AG08396 (cell line): ENCODE measurements around the gene AKR7A2.

Experiments
- DNase-seq: peaks from one replicate; pipeline ENCODE4 v3.0.0; 2012; ENCODE audit warnings: low spot score, mixed read lengths

The AKR7A2 gene

DNA sequence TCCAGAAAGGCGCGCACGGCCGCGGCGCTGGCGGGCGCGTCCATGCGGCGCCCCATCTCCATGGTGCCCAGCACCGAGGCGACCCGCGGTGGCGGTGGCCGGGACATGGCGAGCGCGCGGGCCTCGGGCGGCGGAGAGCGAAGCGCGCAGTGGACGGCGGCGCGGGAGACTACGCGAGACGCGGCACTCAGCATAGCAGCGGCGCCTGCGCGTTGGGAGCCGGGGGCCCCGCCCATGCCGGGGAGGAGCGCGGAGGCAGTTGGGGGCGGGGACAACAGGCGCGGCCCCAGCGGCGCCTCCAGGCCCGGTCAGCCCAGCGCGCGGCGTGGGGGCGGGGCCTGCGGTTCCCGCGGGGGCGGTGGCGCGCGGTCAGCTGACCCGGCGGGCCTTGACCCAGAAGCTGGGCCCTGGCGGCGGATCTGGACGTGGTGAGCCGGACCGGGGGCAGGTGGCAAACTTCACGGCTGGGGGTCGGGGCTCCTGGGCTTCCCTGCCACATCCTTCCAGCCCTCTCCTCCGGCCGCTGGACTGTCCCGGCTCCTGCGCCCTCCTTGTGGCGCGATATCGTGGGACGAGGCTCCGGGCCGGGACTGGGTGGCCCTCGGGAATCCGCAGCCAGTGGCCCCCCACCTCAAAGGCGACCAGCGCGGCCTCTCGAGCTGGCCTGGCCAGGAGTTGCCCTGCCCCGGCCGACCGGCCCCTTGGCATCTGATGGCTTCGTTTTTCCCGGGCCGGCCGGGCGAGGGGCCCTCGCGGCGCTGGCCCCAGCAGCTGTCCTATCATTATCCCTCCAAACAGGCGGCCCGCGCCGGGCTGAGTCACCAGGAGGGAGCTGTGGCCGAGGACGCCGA lies at the start of gene AKR7A2, which contains the start of gene SLC66A1:
Gene AKR7A2 (minus strand): TSS at position 214 of the 851 bp plus-strand sequence. CDS start 20 bp downstream, at position 194.
Gene SLC66A1 (plus strand): TSS at position 396 of the 851 bp plus-strand sequence. CDS start 5,352 bp downstream, outside the sequence.
- peak; percentile 100 for DNase-seq

GRCh38 chr1:19360843-19361610 lies 49.1 kb upstream of the AKR7A2 start:
- no peak for DNase-seq

DNA sequence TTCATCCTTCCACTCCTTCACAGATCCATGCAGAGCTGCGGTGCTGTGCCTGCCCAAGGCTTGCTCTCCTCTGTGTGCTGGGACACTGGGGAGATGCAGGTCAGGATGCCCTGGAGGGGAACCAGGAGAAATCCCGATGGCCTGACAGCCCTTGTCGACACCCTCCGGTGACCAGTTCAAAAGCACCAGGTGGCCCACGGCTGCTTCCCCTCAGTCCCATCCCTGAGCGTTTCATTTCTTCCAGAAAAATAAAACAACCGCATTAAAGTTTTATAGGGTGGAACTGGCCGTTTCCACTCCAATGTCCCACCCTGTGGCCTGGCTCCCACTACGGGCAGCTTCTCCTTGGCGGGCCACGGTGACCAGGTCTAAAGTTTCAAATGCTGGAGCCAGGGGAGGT lies 48.5 kb upstream of the AKR7A2 start:
- no peak for DNase-seq

GRCh38 chr1:19360016-19360415 lies 48.1 kb upstream of the AKR7A2 start:
- DNase-seq: no peak

GRCh38 chr1:19359357-19359756 lies 47.4 kb upstream of the AKR7A2 start:
- DNase-seq: no peak

DNA sequence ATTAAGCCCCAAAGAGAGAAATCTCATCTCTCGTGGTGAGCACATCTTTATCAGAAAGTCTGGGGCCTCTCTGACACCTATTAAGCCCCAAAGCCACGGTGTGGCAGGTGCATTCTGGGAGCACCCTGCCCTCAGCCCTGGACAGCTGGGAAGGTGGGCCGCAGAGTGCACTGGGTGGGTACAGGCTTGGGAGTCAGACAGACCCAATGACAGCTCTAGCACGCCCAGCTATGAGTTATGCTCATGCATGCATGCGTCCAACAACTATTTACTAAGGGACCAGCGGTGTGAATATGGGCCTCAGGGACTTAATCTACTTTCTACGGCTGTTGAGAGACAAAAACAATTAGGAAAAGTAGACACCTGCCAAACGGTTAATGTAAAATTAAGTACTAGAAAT lies 46.8 kb upstream of the AKR7A2 start:
- DNase-seq: no peak

- no peak for DNase-seq
These were observed 45.5 kb upstream of the AKR7A2 start for GRCh38 chr1:19357299-19357986.

- DNase-seq: no peak
These were observed 44.3 kb upstream of the AKR7A2 start for GRCh38 chr1:19356266-19356665.

DNA sequence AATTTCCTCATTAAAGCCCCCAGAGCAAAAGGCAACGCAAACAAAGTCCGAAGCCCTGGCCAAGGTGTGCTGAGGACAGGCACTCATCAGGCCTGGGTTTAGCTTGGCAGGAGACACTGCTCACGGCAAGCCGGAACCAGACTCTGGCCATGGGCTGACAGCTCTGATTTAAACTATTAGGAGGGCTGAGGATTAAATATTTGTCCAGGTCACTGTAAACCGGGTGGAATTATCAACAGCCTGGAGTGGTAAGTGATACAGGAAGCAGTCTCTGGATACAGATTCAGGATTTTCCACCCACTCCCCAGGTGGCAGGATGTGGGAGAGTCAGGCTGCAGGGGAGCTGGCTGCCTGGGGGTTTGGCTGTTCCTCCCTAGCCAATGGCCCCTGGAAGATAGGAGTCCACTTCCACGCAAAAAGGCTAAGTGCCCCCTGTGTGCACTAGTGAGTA lies 42.6 kb upstream of the AKR7A2 start:
- DNase-seq: no peak

DNA sequence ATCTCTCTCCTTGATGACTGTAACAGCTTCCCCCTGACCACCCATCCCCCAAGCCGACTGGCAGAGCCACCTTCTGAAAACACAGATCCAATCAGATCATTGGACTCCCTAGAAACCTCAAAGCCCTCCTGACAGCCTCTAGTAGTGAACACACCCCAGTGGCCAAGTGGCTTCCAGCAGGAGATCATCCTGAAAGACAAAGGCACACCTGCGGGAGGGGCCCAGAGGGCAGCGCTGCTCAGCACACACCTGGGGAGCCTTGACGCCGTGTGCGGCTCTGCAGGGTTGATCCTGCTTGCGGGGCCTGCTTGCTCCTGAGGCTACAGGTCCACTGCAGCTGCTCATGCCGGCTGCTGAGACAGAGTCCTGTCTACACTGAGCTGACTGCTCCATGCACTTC lies 41.7 kb upstream of the AKR7A2 start:
- DNase-seq: no peak

GRCh38 chr1:19352839-19353238 lies 40.9 kb upstream of the AKR7A2 start:
- DNase-seq: no peak

GRCh38 chr1:19351873-19352272 lies 39.9 kb upstream of the AKR7A2 start:
- DNase-seq: no peak

DNA sequence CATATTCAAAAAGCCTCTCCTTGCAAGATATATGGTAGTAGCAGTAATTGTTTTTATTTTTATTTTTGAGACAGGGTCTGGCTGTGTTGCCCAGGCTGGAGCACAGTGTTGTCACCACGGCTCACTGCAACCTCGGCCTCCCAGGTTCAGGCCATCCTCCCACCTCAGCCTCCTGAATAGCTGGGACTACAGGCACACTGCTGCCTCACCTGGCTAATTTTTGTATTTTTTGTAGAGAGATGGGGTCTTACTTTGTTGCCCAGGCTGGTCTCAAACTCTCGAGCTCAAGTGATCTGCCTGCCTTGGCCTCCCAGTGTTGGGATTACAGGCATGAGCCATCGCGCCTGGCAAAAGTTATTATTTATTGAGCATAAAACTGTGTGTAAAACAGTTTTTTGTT lies 38.6 kb upstream of the AKR7A2 start:
- DNase-seq: no peak

- DNase-seq: no peak
These were observed 38.1 kb upstream of the AKR7A2 start for GRCh38 chr1:19349999-19350398.

DNA sequence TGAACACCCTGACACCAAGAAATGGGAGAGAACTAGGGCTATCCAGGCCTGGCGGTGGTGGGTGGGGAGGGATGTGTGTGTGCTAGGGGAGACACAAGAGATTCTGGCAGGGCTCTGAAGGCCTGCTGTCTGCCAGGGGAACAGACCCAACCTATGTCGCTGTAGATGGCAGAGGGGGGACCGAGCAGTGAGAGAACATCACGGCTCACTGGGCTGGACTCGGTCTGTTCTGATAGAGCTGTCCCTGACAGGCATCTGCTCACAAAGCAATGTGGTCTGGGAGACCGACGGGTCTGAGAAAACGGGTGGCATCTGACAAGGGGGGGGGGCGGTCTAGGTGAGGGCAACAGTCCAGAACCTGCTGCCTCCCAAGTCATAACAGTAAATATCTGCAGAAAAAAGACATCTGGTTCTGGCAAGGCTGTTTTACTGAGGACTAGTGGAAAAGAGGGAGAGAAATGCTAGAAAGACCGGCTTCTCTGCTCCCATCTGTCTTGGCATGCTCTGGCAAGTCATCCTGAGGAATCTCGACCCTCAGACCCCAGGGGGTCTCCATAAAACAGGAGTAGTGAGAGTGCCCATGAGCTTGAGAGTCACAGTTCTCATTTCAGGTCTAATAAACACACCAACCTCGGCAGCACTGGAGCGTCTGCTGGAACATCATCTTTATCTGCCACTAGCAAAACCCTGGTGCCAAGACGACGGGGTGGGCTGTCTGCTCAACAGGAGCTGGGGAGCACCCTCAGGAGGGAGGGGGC lies 36.7 kb upstream of the AKR7A2 start:
- DNase-seq: no peak

DNA sequence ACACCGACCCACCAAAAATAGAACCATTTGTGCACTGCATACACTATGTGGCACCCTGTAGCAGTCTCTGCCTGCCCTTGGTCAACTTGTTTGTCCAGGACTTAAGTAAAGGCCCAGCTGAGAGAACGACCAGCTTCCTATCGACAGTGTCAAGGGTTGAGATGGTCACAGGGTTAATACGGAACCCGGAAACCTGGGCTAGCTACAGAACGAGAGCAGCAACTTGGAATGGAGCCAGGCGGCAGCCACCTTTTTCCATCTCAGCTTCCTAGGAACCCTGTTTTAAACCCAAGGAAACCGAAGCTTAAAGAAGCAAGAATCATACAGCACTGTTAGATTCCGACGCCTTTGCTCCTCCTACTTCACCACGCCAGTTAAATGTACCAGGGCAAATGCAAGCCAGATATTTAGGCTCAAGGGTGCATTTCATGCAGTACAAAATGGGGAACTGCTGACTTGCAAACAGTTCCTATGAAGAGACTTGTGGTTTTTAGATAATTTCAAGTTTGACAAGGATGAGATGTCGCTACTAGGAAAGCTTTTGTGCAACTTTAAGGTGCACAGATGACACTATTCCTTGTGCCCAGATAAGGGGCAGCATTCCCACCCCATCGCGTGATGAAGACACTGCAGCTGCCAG lies 35.7 kb upstream of the AKR7A2 start:
- DNase-seq: no peak

GRCh38 chr1:19346026-19346425 lies 34.1 kb upstream of the AKR7A2 start:
- DNase-seq: no peak

GRCh38 chr1:19345391-19345790 lies 33.4 kb upstream of the AKR7A2 start:
- DNase-seq: no peak

DNA sequence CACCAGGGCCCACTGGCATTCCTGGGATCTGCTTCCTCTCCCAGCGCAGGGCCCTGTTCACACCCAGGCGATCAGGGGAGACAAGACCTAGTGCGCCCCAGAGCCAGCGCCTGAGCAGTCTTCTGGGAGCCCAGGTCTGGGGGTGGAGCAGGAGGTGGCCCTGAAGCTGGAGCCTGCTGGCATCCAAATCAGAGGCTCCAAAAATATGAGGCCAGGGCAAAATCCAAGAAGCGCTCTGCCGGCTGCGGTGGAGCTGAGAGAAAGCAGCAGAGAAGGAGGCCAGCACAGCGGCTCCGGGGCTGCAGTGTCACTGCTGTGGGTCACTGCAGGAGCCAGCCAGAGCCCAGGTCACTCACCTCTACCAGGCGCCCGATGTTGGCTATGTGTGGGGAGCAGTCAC lies 32.9 kb upstream of the AKR7A2 start:
- no peak for DNase-seq

- peak; percentile 76 for DNase-seq
These were observed 32.4 kb upstream of the AKR7A2 start for GRCh38 chr1:19344372-19344810.
